Mononuclear cell (primary cell): Measurements from ENCODE around the gene LHX8. TPM values are rescaled to one million over a fixed set of nuclear protein-coding genes. Genes with fewer than 3 reads are reported as not detected.
"Not testable (repeated sequence)": the region's sequence is repeated elsewhere in the genome, so short reads cannot be mapped to it uniquely, and the experiment has no call there.

ENCODE experiments used
- H3K27me3 ChIP-seq: 2 replicates; pipeline ENCODE4 v1.6.0; 2011; ENCODE audit warnings: low read length, control low read depth; ENCODE audit not compliant: insufficient read depth
- H3K4me1 ChIP-seq: 2 replicates; pipeline ENCODE4 v1.5.1; 2011; ENCODE audit warnings: mild to moderate bottlenecking, low read length, control low read depth; ENCODE audit not compliant: insufficient read depth
- H3K4me3 ChIP-seq: 2 replicates; pipeline ENCODE4 v1.5.1; 2011; ENCODE audit warnings: mild to moderate bottlenecking, low read length, moderate library complexity
- H3K9me3 ChIP-seq: 2 replicates; pipeline ENCODE4 v1.5.1; 2011; ENCODE audit warnings: low read depth, mild to moderate bottlenecking, control low read depth, low read length
- total RNA-seq: library from RNA; depleted of rRNA; stranded (reverse); fragments of >200 nt; gene quantifications from one replicate; pipeline ENCODE4 v1.2.3, GENCODE V29; 2012

The LHX8 gene
- total RNA-seq, result not detected

GRCh38 chr1:75133750-75134646 is at the start of gene LHX8:
LHX8 (plus strand) TSS chr1:75134388; CDS start chr1:75136615, 2,227 bp downstream.
- Histone ChIP-seq H3K27me3 (peaks cover 96% of the 10 kb centered on the region), H3K4me1 (peaks cover 3% of the 10 kb centered on the region), H3K9me3 (no peaks in the 10 kb centered on the region), H3K4me3 (no peak within 1 kb of the TSS)

- Histone ChIP-seq H3K9me3 (no peaks in the 10 kb centered on the region), H3K4me3 (no peak overlapping the region), H3K4me1 (no peaks in the 10 kb centered on the region), H3K27me3 (no peaks in the 10 kb centered on the region)
Observed at GRCh38 chr1:75085931-75086330, 48.3 kb upstream of the LHX8 start.

- Histone ChIP-seq H3K27me3 (no peaks in the 10 kb centered on the region), H3K4me1 (no peaks in the 10 kb centered on the region), H3K9me3 (no peaks in the 10 kb centered on the region), H3K4me3 (no peak overlapping the region)
Observed at GRCh38 chr1:75087278-75087677, 46.9 kb upstream of the LHX8 start.

DNA sequence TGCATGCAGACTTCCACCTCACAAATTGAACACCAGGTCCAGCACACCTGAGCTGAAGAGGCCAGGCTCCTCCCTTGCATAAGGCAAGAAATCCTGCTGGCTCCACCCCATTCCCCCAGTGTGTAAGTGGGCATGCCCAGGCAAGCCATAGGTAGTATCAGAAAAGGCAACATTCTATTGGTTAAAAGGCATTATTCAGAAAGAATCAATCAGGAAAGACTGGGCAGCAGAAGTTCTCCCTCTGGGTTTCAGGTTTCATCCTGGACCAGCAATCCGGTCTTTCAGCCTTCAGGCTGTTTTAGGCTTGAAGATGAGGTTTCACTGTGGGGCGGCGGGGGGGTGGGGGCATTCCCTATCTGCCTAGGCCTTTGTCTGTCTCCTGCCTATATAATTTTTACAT is 42.0 kb upstream of the LHX8 start:
- Histone ChIP-seq H3K27me3 (no peaks in the 10 kb centered on the region), H3K4me3 (no peak overlapping the region), H3K9me3 (peaks cover 6% of the 10 kb centered on the region), H3K4me1 (no peaks in the 10 kb centered on the region)

- Histone ChIP-seq H3K9me3 (peaks cover 6% of the 10 kb centered on the region), H3K4me3 (no peak overlapping the region), H3K4me1 (no peaks in the 10 kb centered on the region), H3K27me3 (no peaks in the 10 kb centered on the region)
Observed at GRCh38 chr1:75097654-75098053, 36.5 kb upstream of the LHX8 start.

- no peaks in the 10 kb centered on the region for H3K27me3 ChIP-seq
- no peak overlapping the region for H3K4me3 ChIP-seq
- H3K9me3 ChIP-seq, result peaks cover 4% of the 10 kb centered on the region
- no peaks in the 10 kb centered on the region for H3K4me1 ChIP-seq
Observed at GRCh38 chr1:75099581-75099980, 34.6 kb upstream of the LHX8 start.

DNA sequence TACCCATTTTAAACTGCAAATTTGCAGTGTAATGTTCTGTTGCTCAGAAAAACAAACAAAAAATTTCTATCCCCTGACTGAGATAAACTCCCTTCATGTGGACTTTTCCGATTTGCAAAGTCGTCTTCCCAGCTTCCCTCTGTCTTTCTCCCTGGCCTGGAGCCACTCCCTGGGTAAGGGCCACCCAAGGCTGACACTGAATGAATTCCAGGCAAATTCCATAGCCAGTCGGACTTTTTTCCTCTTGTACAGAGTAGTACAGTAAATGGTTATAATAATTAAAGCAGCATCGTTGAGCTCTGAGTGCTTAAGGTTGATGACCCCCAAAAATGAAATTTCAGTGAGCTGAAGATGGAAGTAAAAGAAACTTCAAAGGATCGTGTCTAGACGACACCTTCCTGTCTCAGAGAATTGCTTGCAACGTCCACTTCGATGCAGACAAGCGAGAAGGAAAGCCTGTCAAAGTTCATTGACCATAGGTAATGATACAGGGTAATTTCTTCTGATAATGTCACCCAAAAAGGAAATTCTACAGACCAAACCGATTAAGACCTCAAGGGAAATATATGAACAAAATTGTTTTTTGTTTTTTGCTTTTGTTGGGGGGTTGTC is 33.6 kb upstream of the LHX8 start:
- Histone ChIP-seq H3K9me3 (no peaks in the 10 kb centered on the region), H3K27me3 (no peaks in the 10 kb centered on the region), H3K4me3 (no peak overlapping the region), H3K4me1 (no peaks in the 10 kb centered on the region)

- not testable (repeated sequence) for H3K4me3 ChIP-seq, H3K27me3 ChIP-seq, H3K9me3 ChIP-seq, H3K4me1 ChIP-seq
Observed at GRCh38 chr1:75112362-75112951, 21.7 kb upstream of the LHX8 start.

- H3K27me3 ChIP-seq, result no peaks in the 10 kb centered on the region
- no peaks in the 10 kb centered on the region for H3K9me3 ChIP-seq
- no peaks in the 10 kb centered on the region for H3K4me1 ChIP-seq
- no peak overlapping the region for H3K4me3 ChIP-seq
Observed at GRCh38 chr1:75115654-75116053, 18.5 kb upstream of the LHX8 start.

- Histone ChIP-seq H3K4me1 (no peaks in the 10 kb centered on the region), H3K27me3 (peaks cover 51% of the 10 kb centered on the region), H3K4me3 (no peak overlapping the region), H3K9me3 (no peaks in the 10 kb centered on the region)
Observed at GRCh38 chr1:75123756-75124155, 10.4 kb upstream of the LHX8 start.

GRCh38 chr1:75124510-75124909 is 9.7 kb upstream of the LHX8 start:
- Histone ChIP-seq H3K4me1 (no peaks in the 10 kb centered on the region), H3K9me3 (no peaks in the 10 kb centered on the region), H3K4me3 (no peak overlapping the region), H3K27me3 (peaks cover 59% of the 10 kb centered on the region)

- Histone ChIP-seq H3K4me3 (no peak overlapping the region), H3K27me3 (peaks cover 66% of the 10 kb centered on the region), H3K9me3 (no peaks in the 10 kb centered on the region), H3K4me1 (no peaks in the 10 kb centered on the region)
Observed at GRCh38 chr1:75125161-75125726, 8.9 kb upstream of the LHX8 start.

- Histone ChIP-seq H3K9me3 (no peaks in the 10 kb centered on the region), H3K27me3 (peaks cover 80% of the 10 kb centered on the region), H3K4me3 (no peak overlapping the region), H3K4me1 (no peaks in the 10 kb centered on the region)
Observed at GRCh38 chr1:75126611-75127101, 7.5 kb upstream of the LHX8 start.

DNA sequence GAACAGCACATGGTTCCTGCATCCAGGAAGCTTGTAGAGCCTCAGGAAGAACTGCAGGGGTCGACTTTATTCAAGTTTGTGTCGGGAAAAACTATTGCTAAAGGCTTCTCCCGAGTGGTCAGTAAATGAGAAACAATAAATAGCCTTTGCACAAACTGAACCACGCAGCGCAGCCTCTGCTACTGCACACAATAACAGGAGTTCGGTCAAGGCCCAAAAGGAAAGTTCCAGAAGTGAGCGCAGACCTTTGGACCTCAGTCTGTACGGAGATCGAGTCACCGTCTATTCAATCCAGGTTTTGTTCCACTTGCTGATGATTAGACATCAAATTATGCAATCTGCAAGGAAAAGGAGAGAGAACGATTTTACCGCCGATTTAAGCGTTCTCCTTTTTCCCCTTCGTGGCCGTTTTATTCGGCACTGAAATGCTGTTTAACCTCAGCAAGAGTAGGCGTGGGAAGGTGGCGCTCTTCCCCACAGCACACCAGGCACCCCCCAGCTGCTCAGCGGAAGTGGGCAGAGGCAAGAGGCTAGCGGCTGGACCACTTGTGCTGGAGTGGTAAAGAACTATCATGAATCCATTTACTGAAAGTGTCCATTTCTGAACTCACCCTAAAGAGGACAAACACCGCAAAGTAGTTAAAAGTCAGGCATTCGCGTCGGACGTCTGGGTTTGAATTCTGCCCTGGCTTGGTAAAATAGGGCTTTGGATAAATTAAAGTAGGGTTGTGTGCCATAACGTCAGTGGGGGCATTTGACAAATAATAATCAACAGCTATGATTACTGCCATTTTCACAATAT is 6.1 kb upstream of the LHX8 start:
- Histone ChIP-seq H3K4me1 (no peaks in the 10 kb centered on the region), H3K9me3 (no peaks in the 10 kb centered on the region), H3K4me3 (no peak overlapping the region), H3K27me3 (peaks cover 95% of the 10 kb centered on the region)
